HepG2 (cell line): ENCODE measurements around the gene E2F1. TPM values are rescaled to one million over a fixed set of nuclear protein-coding genes. Genes with fewer than 3 reads are reported as not detected.

ENCODE experiments used
- ATAC-seq: fragments of 200-7000 bp; cut with Tn5 transposase; 3 replicates; pipeline ENCODE4 v1.9.1; 2020; ENCODE audit warnings: mild to moderate bottlenecking, moderate library complexity
- BruUV-seq: library from RNA; stranded (reverse); fragments of 400-500 nt; replicated peaks from 2 replicates; lab custom pipeline; 2021; lab: Mats Ljungman, UMichigan
- CTCF ChIA-PET: fragments of 300-600 bp; formaldehyde crosslinking; extraction: SDS; loops from one replicate; lab custom pipeline; 2021; ENCODE audit warnings: low total read pairs, inconsistent platforms, low intra/inter-chr PET ratio; lab: Yijun Ruan, JAX
- POLR2A ChIA-PET: fragments of 350-600 bp; sonication (Branson Sonifier 250); formaldehyde crosslinking; loops from one replicate; lab custom pipeline; 2020; ENCODE audit warnings: antibody characterized with exemption, inconsistent platforms; lab: Yijun Ruan, JAX
- DNase-seq: peaks from one replicate; pipeline ENCODE4 v3.0.0-alpha.2; 2015; ENCODE audit warnings: low spot score
- FAIRE-seq: peaks from 3 replicates; lab custom pipeline; 2011; peaks lifted over from hg19 to GRCh38; lab: Jason Lieb, UNC
- H2AFZ ChIP-seq: one replicate; pipeline ENCODE4 v1.6.1; 2011; ENCODE audit warnings: low read length, inconsistent platforms
- H3K27ac ChIP-seq: fragments of 300-600 bp; 3 replicates; pipeline ENCODE4 v1.8.0; 2011; ENCODE audit warnings: mixed run types, mild to moderate bottlenecking, mixed read lengths, low read length, inconsistent platforms; ENCODE audit not compliant: insufficient read depth; ENCODE audit errors: extremely low read length
- H3K27me3 ChIP-seq, 2 experiments: fragments of 200-600 bp in 1 of 2; 2 replicates in 1 of 2; 3 replicates in 1 of 2; pipeline versions ENCODE4 v1.6.0 to v1.8.0; 2011; ENCODE audit warnings: low read length in 2 of 2, mild to moderate bottlenecking in 2 of 2, moderate library complexity in 2 of 2, inconsistent platforms in 1 of 2; ENCODE audit not compliant: insufficient read depth in 2 of 2, control insufficient read depth in 1 of 2
- H3K36me3 ChIP-seq, 2 experiments: fragments of 200-600 bp in 1 of 2; replicated peaks in 1 of 2; 2 replicates in 1 of 2; 3 replicates in 1 of 2; pipeline versions ENCODE4 v1.5.1 to v1.8.0; 2011; ENCODE audit warnings: low read length in 2 of 2, inconsistent platforms in 1 of 2; ENCODE audit not compliant: insufficient read depth in 2 of 2, control insufficient read depth in 1 of 2
- H3K4me1 ChIP-seq: 2 replicates; pipeline ENCODE4 v1.5.1; 2012; ENCODE audit warnings: low read length, inconsistent platforms; ENCODE audit not compliant: insufficient read depth
- H3K4me2 ChIP-seq: 2 replicates; pipeline ENCODE4 v1.6.0; 2011; ENCODE audit warnings: low read depth, low read length, inconsistent platforms
- H3K4me3 ChIP-seq, 3 experiments: fragments of 200-600 bp in 1 of 3; sonication (generic), shearing (Covaris generic) in 1 of 3; replicated peaks in 1 of 3; 2 replicates each; pipeline ENCODE4 v1.5.1; 2011 to 2016; ENCODE audit warnings: low read length in 3 of 3, inconsistent platforms in 2 of 3, low read depth in 2 of 3, mild to moderate bottlenecking in 2 of 3, control low read depth in 1 of 3, mixed read lengths in 1 of 3; ENCODE audit not compliant: insufficient read depth in 1 of 3
- H3K79me2 ChIP-seq: one replicate; pipeline ENCODE4 v1.6.1; 2011; ENCODE audit warnings: low read length, inconsistent platforms; ENCODE audit not compliant: insufficient read depth
- H3K9ac ChIP-seq: 2 replicates; pipeline ENCODE4 v1.6.0; 2011; ENCODE audit warnings: mild to moderate bottlenecking, low read depth, low read length, inconsistent platforms; ENCODE audit not compliant: insufficient read depth
- H3K9me3 ChIP-seq: 2 replicates; pipeline ENCODE4 v1.5.1; 2012; ENCODE audit warnings: mild to moderate bottlenecking, low read length
- H4K20me1 ChIP-seq: 2 replicates; pipeline ENCODE4 v1.6.0; 2011; ENCODE audit warnings: inconsistent platforms, mild to moderate bottlenecking, low read length, moderate library complexity; ENCODE audit not compliant: insufficient read depth
- BRCA1 ChIP-seq: sonication (generic); formaldehyde crosslinking; IDR thresholded peaks from 2 replicates; pipeline ENCODE4 v1.4.0; 2020; ENCODE audit warnings: missing genetic modification reagents
- HDAC6 ChIP-seq: fragments of 200-600 bp; sonication (generic); IDR thresholded peaks from 2 replicates; pipeline ENCODE4 v1.7.0; 2017; ENCODE audit warnings: mild to moderate bottlenecking, antibody characterized with exemption, low read length, low read depth
- KDM1A ChIP-seq: IDR thresholded peaks from 2 replicates; pipeline ENCODE4 v1.6.1; 2016; ENCODE audit warnings: missing compliant biosample characterization
- LCORL ChIP-seq, 2 experiments: fragments of 450-650 bp in 1 of 2; sonication (generic) in 1 of 2; formaldehyde crosslinking in 1 of 2; IDR thresholded peaks; 2 replicates each; pipeline versions ENCODE4 v1.5.0 to v1.6.1; 2017 to 2020; ENCODE audit warnings: antibody characterized with exemption in 1 of 2, missing genetic modification reagents in 1 of 2
- ONECUT2 ChIP-seq: sonication (generic); formaldehyde crosslinking; IDR thresholded peaks from 2 replicates; pipeline ENCODE4 v1.4.0; 2020; ENCODE audit warnings: missing genetic modification reagents
- PCBP1 ChIP-seq: fragments of 200-400 bp; formaldehyde crosslinking; IDR thresholded peaks from 2 replicates; pipeline ENCODE4 v1.6.1; 2017; ENCODE audit warnings: mild to moderate bottlenecking, low read depth, low read length, borderline replicate concordance
- RXRA ChIP-seq: sonication (generic); formaldehyde crosslinking; IDR thresholded peaks from 2 replicates; pipeline ENCODE4 v1.5.1; 2020; ENCODE audit warnings: missing genetic modification reagents
- TCF12 ChIP-seq, 2 experiments: fragments of 450-650 bp in 1 of 2; sonication (generic) in 1 of 2; formaldehyde crosslinking in 1 of 2; IDR thresholded peaks; 2 replicates each; pipeline versions ENCODE4 v1.6.1 to v1.8.0; 2017 to 2022; ENCODE audit warnings: antibody characterized with exemption in 1 of 2, mild to moderate bottlenecking in 1 of 2, missing genetic modification reagents in 1 of 2, moderate library complexity in 1 of 2
- UBTF ChIP-seq: sonication (generic); formaldehyde crosslinking; IDR thresholded peaks from 2 replicates; pipeline ENCODE4 v1.4.0; 2020; ENCODE audit warnings: mild to moderate bottlenecking, missing genetic modification reagents
- ZC3H4 ChIP-seq: sonication (generic); formaldehyde crosslinking; IDR thresholded peaks from 2 replicates; pipeline ENCODE4 v1.4.0; 2020; ENCODE audit warnings: missing genetic modification reagents, borderline replicate concordance
- ZFP90 ChIP-seq: sonication (generic); formaldehyde crosslinking; IDR thresholded peaks from 2 replicates; pipeline ENCODE4 v1.8.0; 2022; ENCODE audit warnings: missing genetic modification reagents, mild to moderate bottlenecking, inconsistent platforms, borderline replicate concordance
- ZGPAT ChIP-seq: IDR thresholded peaks from 2 replicates; pipeline ENCODE4 v1.6.1; 2016; ENCODE audit warnings: mild to moderate bottlenecking
- ZNF331 ChIP-seq: sonication (generic); formaldehyde crosslinking; IDR thresholded peaks from 2 replicates; pipeline ENCODE4 v1.4.0; 2020; ENCODE audit warnings: missing genetic modification reagents
- ZNF350 ChIP-seq: sonication (generic); formaldehyde crosslinking; IDR thresholded peaks from 2 replicates; pipeline ENCODE4 v1.4.0; 2020; ENCODE audit warnings: mild to moderate bottlenecking, low read depth, missing genetic modification reagents, borderline replicate concordance
- ZSCAN21 ChIP-seq: sonication (generic); formaldehyde crosslinking; IDR thresholded peaks from 2 replicates; pipeline ENCODE4 v1.8.0; 2022; ENCODE audit warnings: mild to moderate bottlenecking, missing genetic modification reagents, moderate library complexity, borderline replicate concordance
- WGBS: methylation state at CpG from one replicate; pipeline ENCODE4 v1.1.6; 2017; ENCODE audit warnings: low lambda C conversion rate; 5-methylcytosine and 5-hydroxymethylcytosine counted together
- in situ Hi-C: cut with HindIII; loops from 2 replicates; pipeline ENCODE4 v1.10.0; 2017; ENCODE audit warnings: low pct_unique_long_range_greater_than_20kb; ENCODE audit not compliant: extremely low pct_ligation_motif_present
- intact Hi-C: fragments of 100-400 bp; cut with micrococcal nuclease; formaldehyde crosslinking; loops from one replicate; pipeline ENCODE4 v1.10.0; 2022; ENCODE audit not compliant: unreplicated experiment
- polyA plus RNA-seq, 8 experiments: library from polyadenylated mRNA; depleted of rRNA in 3 of 8; stranded (reverse) in 7 of 8; unstranded in 1 of 8; fragments of >200 nt; fragmentation: Illumina TruSeq in 4 of 8; extraction: Trizol in 4 of 8; gene quantifications; 2 replicates each; pipeline versions ENCODE4 v1.2.1 to v1.2.3, GENCODE V29; 2011 to 2016; ENCODE audit warnings: low read depth in 4 of 8, missing spikeins in 1 of 8, mixed read lengths in 1 of 8; ENCODE audit not compliant: insufficient read depth in 1 of 8
- total RNA-seq, 5 experiments: library from RNA; depleted of rRNA; stranded (reverse); fragments of >200 nt; fragmentation: Illumina TruSeq; extraction: Trizol; gene quantifications; 2 replicates each; pipeline ENCODE4 v1.2.3, GENCODE V29; 2016; ENCODE audit warnings: low read depth in 1 of 5
- TF ChIP-seq, protein P1 (sequence below): sonication (generic); formaldehyde crosslinking; IDR thresholded peaks from 2 replicates; pipeline ENCODE4 v1.5.1; 2020; ENCODE audit warnings: missing genetic modification reagents, mild to moderate bottlenecking, borderline replicate concordance

The E2F1 gene
- total and polyA plus RNA-seq, 2 of the 13 experiments (the other 11 are each of a cell fraction or from before 2014, with no cell fraction given), result 25.5 to 39.4 TPM

DNA sequence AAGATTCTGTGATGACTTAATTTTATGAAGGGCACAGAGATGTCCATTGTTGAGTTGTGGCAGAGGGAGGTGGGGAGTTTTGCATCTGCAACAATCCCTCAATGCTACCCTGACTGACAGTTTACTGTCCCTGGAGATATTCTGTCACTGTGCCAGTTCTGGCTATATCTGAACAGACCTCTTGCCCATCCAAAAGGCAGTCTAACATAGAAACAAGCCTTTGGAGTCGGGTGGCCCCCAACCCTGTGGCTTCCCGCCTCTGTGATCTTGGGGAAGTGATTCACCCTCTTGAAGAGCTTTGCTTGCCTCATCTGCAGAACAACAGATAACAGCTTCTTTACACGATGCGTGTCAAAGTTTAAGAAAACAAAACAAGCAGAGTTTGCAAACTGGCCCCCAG, 3.8 kb upstream of the E2F1 start (continued):
- TF ChIP-seq TCF12 (IDR thresholded peaks at IDR 0.05), result no peak
- no peak for TF ChIP-seq TCF12 (CRISPR knock-in tag; IDR thresholded peaks at IDR 0.05)
- peak; percentile 47; the same call in 1 of the 2 replicates for TF ChIP-seq RXRA (CRISPR knock-in tag)

- H3K27ac ChIP-seq, result no peak overlapping the region
- intact Hi-C loops (loop anchor here (5.0 kb wide), 1 partner anchor 123 kb away; the partner anchor contains the start of gene CHMP4B), in situ Hi-C loops (no loop called here)
- no peaks in the 10 kb centered on the region for H3K9me3 ChIP-seq
- H3K4me2 ChIP-seq, result peak overlapping the region; percentile 47
- no TSS peak for BruUV-seq
- ChIA-PET CTCF (no interaction called here), POLR2A (interaction anchor here (1.0 kb wide), 1 partner anchor 16 kb away, joined by 3 read pairs; no protein-coding TSS in a partner anchor)
- peaks cover 11% of the 10 kb centered on the region for H3K79me2 ChIP-seq
- no peaks in the 10 kb centered on the region for H3K27me3 ChIP-seq
- H3K4me3 ChIP-seq, result no peak overlapping the region
- no peak overlapping the region for H2AFZ ChIP-seq
- FAIRE-seq (no peak), DNase-seq (no peak), ATAC-seq (no peak)
- H4K20me1 ChIP-seq, result no peaks in the 10 kb centered on the region
- WGBS, result 41% methylated on average over 1 of the region's 1 CpG
- no peaks in the 10 kb centered on the region for H3K36me3 ChIP-seq
- peaks cover 79% of the 10 kb centered on the region for H3K4me1 ChIP-seq
- no peak overlapping the region for H3K9ac ChIP-seq
- TF ChIP-seq HDAC6 (no peak), ZFP90 (CRISPR knock-in tag) (no peak), ZGPAT (CRISPR knock-in tag) (0 out of 2 replicates have a peak, but pooled peaks have one; percentile 5), ZNF350 (no peak), ZNF331 (CRISPR knock-in tag) (no peak), LCORL (IDR thresholded peaks at IDR 0.05) (no peak), LCORL (CRISPR knock-in tag; IDR thresholded peaks at IDR 0.05) (no peak), UBTF (CRISPR knock-in tag) (0 out of 2 replicates have a peak, but pooled peaks have one; percentile 25), ZC3H4 (CRISPR knock-in tag) (no peak), ONECUT2 (CRISPR knock-in tag) (0 out of 2 replicates have a peak, but pooled peaks have one; percentile 19), KDM1A (CRISPR knock-in tag) (0 out of 2 replicates have a peak, but pooled peaks have one; percentile 4), BRCA1 (no peak), ZSCAN21 (CRISPR knock-in tag) (peak; percentile 85; the same call in 1 of the 2 replicates), PCBP1 (no peak)
- TF ChIP-seq, protein P1, sequence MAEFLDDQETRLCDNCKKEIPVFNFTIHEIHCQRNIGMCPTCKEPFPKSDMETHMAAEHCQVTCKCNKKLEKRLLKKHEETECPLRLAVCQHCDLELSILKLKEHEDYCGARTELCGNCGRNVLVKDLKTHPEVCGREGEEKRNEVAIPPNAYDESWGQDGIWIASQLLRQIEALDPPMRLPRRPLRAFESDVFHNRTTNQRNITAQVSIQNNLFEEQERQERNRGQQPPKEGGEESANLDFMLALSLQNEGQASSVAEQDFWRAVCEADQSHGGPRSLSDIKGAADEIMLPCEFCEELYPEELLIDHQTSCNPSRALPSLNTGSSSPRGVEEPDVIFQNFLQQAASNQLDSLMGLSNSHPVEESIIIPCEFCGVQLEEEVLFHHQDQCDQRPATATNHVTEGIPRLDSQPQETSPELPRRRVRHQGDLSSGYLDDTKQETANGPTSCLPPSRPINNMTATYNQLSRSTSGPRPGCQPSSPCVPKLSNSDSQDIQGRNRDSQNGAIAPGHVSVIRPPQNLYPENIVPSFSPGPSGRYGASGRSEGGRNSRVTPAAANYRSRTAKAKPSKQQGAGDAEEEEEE (CRISPR knock-in tag), result no peak
These were observed 3.3 kb upstream of the E2F1 start for GRCh38 chr20:33689493-33689892.
